Measurements from ENCODE around the gene TMEM198.

- TF ChIP-seq POLR2A (IDR thresholded peaks at IDR 0.05), result no peak
- no peak for TF ChIP-seq CTCF (IDR thresholded peaks at IDR 0.05)
These were observed 30.0 kb upstream of the TMEM198 start for GRCh38 chr2:219513787-219514186.

All from right lobe of liver (tissue), 4 donors.